GM19025 (cell line): ENCODE results near the gene BRD3OS.

Experiments
- ATAC-seq: cut with Tn5 transposase; IDR thresholded peaks from one replicate; pipeline ENCODE4 v1.9.1; 2021; ENCODE audit warnings: mild to moderate bottlenecking, low read depth, moderate library complexity; ENCODE audit not compliant: unreplicated experiment

BRD3OS gene

GRCh38 chr9:134031783-134032182, 6.5 kb downstream of the BRD3OS start:
- no peak for ATAC-seq

- no peak for ATAC-seq
These were observed 7.4 kb downstream of the BRD3OS start for GRCh38 chr9:134032456-134033222.

- no peak for ATAC-seq
These were observed 8.4 kb downstream of the BRD3OS start for GRCh38 chr9:134033516-134034214.

GRCh38 chr9:134034215-134035040, 9.1 kb downstream of the BRD3OS start:
- ATAC-seq = no peak

- no peak for ATAC-seq
These were observed 10.1 kb downstream of the BRD3OS start for GRCh38 chr9:134035041-134036039.

GRCh38 chr9:134036130-134036529, 10.8 kb downstream of the BRD3OS start:
- ATAC-seq = no peak

GRCh38 chr9:134037641-134038040, 12.4 kb downstream of the BRD3OS start:
- no peak for ATAC-seq

- no peak for ATAC-seq
These were observed 14.3 kb downstream of the BRD3OS start for GRCh38 chr9:134039386-134040175.

GRCh38 chr9:134040176-134040565, 14.9 kb downstream of the BRD3OS start:
- ATAC-seq = no peak

GRCh38 chr9:134040781-134041648, 15.7 kb downstream of the BRD3OS start:
- no peak for ATAC-seq

- ATAC-seq = no peak
These were observed 16.3 kb downstream of the BRD3OS start for GRCh38 chr9:134041649-134041962.

- ATAC-seq = no peak
These were observed 18.3 kb downstream of the BRD3OS start for GRCh38 chr9:134043531-134043988.

- no peak for ATAC-seq
These were observed 19.7 kb downstream of the BRD3OS start for GRCh38 chr9:134044944-134045343.

- no peak for ATAC-seq
These were observed 20.7 kb downstream of the BRD3OS start for GRCh38 chr9:134045841-134046544.

GRCh38 chr9:134046894-134047681, 21.8 kb downstream of the BRD3OS start:
- no peak for ATAC-seq

- no peak for ATAC-seq
These were observed 22.7 kb downstream of the BRD3OS start for GRCh38 chr9:134047868-134048581.
